SK-N-SH (cell line): ENCODE measurements around the gene DYNC2H1. TPM values are rescaled to one million over a fixed set of nuclear protein-coding genes. Genes with fewer than 3 reads are reported as not detected.

Experiments
- CTCF ChIA-PET: fragments of 300-600, 350-600 bp; formaldehyde crosslinking; extraction: SDS; loops from one replicate; lab custom pipeline; 2021; lab: Yijun Ruan, JAX
- POLR2A ChIA-PET: fragments of 350-600 bp; sonication (Branson Sonifier 250); formaldehyde crosslinking; extraction: SDS; loops from one replicate; lab custom pipeline; 2020; ENCODE audit warnings: antibody characterized with exemption, inconsistent platforms; lab: Yijun Ruan, JAX
- DNase-seq: peaks from one replicate; pipeline ENCODE4 v3.0.0; 2012
- H2AFZ ChIP-seq: fragments of 200-600 bp; sonication (generic); 2 replicates; pipeline ENCODE4 v1.8.1; 2016; ENCODE audit warnings: antibody characterized with exemption, mild to moderate bottlenecking, low read depth
- H3F3A ChIP-seq: fragments of 200-600 bp; sonication (generic); replicated peaks from 2 replicates; pipeline ENCODE3; 2016; ENCODE audit warnings: antibody characterized with exemption, mild to moderate bottlenecking; ENCODE audit not compliant: insufficient read depth
- H3K27ac ChIP-seq, 2 experiments: fragments of 200-500 bp in 1 of 2; fragments of 200-600 bp in 1 of 2; sonication (Bioruptor generic) in 1 of 2; sonication (generic), shearing (Covaris generic) in 1 of 2; 2 replicates each; pipeline versions ENCODE4 v1.5.1 to v1.6.1; 2014 to 2016; ENCODE audit warnings: low read depth in 2 of 2, inconsistent platforms in 1 of 2, low read length in 1 of 2, mild to moderate bottlenecking in 1 of 2, mixed read lengths in 1 of 2
- H3K27me3 ChIP-seq: fragments of 200-600 bp; sonication (generic), shearing (Covaris generic); 2 replicates; pipeline ENCODE4 v1.6.1; 2016; ENCODE audit warnings: mixed run types; ENCODE audit not compliant: insufficient read depth
- H3K36me3 ChIP-seq, 2 experiments: fragments of 200-500 bp in 1 of 2; fragments of 200-600 bp in 1 of 2; sonication (Bioruptor generic) in 1 of 2; sonication (generic) in 1 of 2; replicated peaks in 1 of 2; 2 replicates each; pipeline versions ENCODE3 to v1.5.1; 2014 to 2016; ENCODE audit warnings: low read length in 1 of 2, mild to moderate bottlenecking in 1 of 2; ENCODE audit not compliant: insufficient read depth in 2 of 2, control insufficient read depth in 1 of 2
- H3K4me1 ChIP-seq, 2 experiments: fragments of 200-500 bp in 1 of 2; fragments of 200-600 bp in 1 of 2; sonication (Bioruptor generic) in 1 of 2; sonication (generic), shearing (Covaris generic) in 1 of 2; 2 replicates each; pipeline versions ENCODE4 v1.5.1 to v1.6.1; 2014 to 2016; ENCODE audit warnings: low read depth in 1 of 2, low read length in 1 of 2, mixed run types in 1 of 2; ENCODE audit not compliant: insufficient read depth in 2 of 2, control insufficient read depth in 1 of 2
- H3K4me2 ChIP-seq: fragments of 200-600 bp; sonication (generic), shearing (Covaris generic); 2 replicates; pipeline ENCODE4 v1.6.1; 2017; ENCODE audit warnings: mixed run types
- H3K4me3 ChIP-seq, 2 experiments: fragments of 200-500 bp in 1 of 2; fragments of 200-600 bp in 1 of 2; sonication (Bioruptor generic) in 1 of 2; sonication (generic), shearing (Covaris generic) in 1 of 2; 2 replicates each; pipeline versions ENCODE4 v1.5.1 to v1.8.1; 2014 to 2016; ENCODE audit warnings: low read depth in 2 of 2, inconsistent platforms in 1 of 2, low read length in 1 of 2, mild to moderate bottlenecking in 1 of 2, mixed read lengths in 1 of 2, moderate library complexity in 1 of 2
- H3K79me2 ChIP-seq: fragments of 200-600 bp; sonication (generic); 2 replicates; pipeline ENCODE4 v1.8.1; 2017; ENCODE audit warnings: mild to moderate bottlenecking; ENCODE audit not compliant: insufficient read depth
- H3K9ac ChIP-seq: fragments of 200-600 bp; sonication (generic); 2 replicates; pipeline ENCODE4 v1.6.1; 2017; ENCODE audit warnings: mixed run types
- H3K9me2 ChIP-seq: fragments of 200-600 bp; sonication (generic); 2 replicates; pipeline ENCODE4 v1.6.1; 2017; ENCODE audit warnings: mixed run types
- H3K9me3 ChIP-seq: fragments of 200-600 bp; sonication (generic); 2 replicates; pipeline ENCODE4 v1.6.1; 2017; ENCODE audit warnings: mixed run types, mild to moderate bottlenecking, moderate library complexity
- H4K20me1 ChIP-seq: fragments of 200-600 bp; sonication (generic); 2 replicates; pipeline ENCODE4 v1.6.1; 2017; ENCODE audit warnings: mild to moderate bottlenecking, mixed run types; ENCODE audit not compliant: insufficient read depth
- ELF1 ChIP-seq: IDR thresholded peaks from 2 replicates; pipeline ENCODE4 v1.4.0; 2012
- EZH2phosphoT487 ChIP-seq: fragments of 200-600 bp; sonication (generic); IDR thresholded peaks from 2 replicates; pipeline ENCODE4 v1.6.1; 2017; ENCODE audit warnings: low read depth, mixed run types, mild to moderate bottlenecking, antibody characterized with exemption, moderate library complexity, borderline replicate concordance
- JUND ChIP-seq: IDR thresholded peaks from 2 replicates; pipeline ENCODE4 v1.4.0; 2012
- MXI1 ChIP-seq: IDR thresholded peaks from 2 replicates; pipeline ENCODE4 v1.6.1; 2012; ENCODE audit warnings: mild to moderate bottlenecking, low read depth, low read length, improper control_type of control experiment
- REST ChIP-seq: IDR thresholded peaks from 2 replicates; pipeline ENCODE4 v1.6.1; 2012; ENCODE audit warnings: mild to moderate bottlenecking, low read depth, low read length, moderate library complexity
- TCF12 ChIP-seq: IDR thresholded peaks from 2 replicates; pipeline ENCODE4 v1.4.0; 2012
- WGBS: methylation state at CpG from one replicate; pipeline ENCODE4 v1.1.6; 2017; ENCODE audit warnings: low lambda C conversion rate; 5-methylcytosine and 5-hydroxymethylcytosine counted together
- polyA plus RNA-seq, 3 experiments: library from polyadenylated mRNA; depleted of rRNA; stranded (reverse); fragments of >200 nt; gene quantifications; 2 replicates each; pipeline ENCODE4 v1.2.3, GENCODE V29; 2012
- TF ChIP-seq, protein P1 (sequence below): fragments of 150-350 bp; IDR thresholded peaks from 2 replicates; pipeline ENCODE4 v1.6.1; 2016; ENCODE audit warnings: mild to moderate bottlenecking, low read depth, low read length
- TF ChIP-seq, protein P2 (sequence below): IDR thresholded peaks from 2 replicates; pipeline ENCODE4 v1.4.0; 2012; ENCODE audit warnings: low read depth, borderline replicate concordance
- TF ChIP-seq, protein P3 (sequence below): IDR thresholded peaks from 2 replicates; pipeline ENCODE4 v1.4.0; 2012; ENCODE audit warnings: low read depth, borderline replicate concordance
- TF ChIP-seq, protein P4 (sequence below): IDR thresholded peaks from 2 replicates; pipeline ENCODE4 v1.4.0; 2012; ENCODE audit warnings: low read depth

Gene DYNC2H1
- polyA plus RNA-seq, 1 of the 3 experiments (the other 2 are of a cell fraction) = 15.3 TPM

DNA sequence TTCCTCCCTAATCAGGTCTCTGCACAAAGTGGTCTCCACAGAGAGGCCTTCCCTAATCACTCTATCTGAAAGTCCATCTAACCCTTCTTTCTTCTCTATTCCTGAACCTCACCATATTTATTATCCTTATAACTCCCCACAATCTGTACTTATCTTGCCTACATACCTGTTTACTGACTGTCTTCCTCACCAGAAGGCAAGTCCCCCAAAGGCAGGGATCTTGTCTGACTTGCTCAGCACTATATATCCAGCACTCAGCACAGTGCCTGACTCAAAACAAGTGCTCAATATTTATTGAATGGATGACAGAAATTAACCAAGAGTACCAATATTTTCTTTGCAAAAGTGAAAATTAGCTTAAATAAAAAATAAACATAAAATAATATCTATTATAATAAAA is 22.8 kb upstream of the DYNC2H1 start (continued):
- TF ChIP-seq REST (no peak), EZH2phosphoT487 (no peak), TCF12 (no peak)
- TF ChIP-seq, protein P1, sequence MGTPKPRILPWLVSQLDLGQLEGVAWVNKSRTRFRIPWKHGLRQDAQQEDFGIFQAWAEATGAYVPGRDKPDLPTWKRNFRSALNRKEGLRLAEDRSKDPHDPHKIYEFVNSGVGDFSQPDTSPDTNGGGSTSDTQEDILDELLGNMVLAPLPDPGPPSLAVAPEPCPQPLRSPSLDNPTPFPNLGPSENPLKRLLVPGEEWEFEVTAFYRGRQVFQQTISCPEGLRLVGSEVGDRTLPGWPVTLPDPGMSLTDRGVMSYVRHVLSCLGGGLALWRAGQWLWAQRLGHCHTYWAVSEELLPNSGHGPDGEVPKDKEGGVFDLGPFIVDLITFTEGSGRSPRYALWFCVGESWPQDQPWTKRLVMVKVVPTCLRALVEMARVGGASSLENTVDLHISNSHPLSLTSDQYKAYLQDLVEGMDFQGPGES = no peak
- TF ChIP-seq, protein P2, sequence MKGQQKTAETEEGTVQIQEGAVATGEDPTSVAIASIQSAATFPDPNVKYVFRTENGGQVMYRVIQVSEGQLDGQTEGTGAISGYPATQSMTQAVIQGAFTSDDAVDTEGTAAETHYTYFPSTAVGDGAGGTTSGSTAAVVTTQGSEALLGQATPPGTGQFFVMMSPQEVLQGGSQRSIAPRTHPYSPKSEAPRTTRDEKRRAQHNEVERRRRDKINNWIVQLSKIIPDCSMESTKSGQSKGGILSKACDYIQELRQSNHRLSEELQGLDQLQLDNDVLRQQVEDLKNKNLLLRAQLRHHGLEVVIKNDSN = no peak
- TF ChIP-seq, all 33 proteins: peak for 0

DNA sequence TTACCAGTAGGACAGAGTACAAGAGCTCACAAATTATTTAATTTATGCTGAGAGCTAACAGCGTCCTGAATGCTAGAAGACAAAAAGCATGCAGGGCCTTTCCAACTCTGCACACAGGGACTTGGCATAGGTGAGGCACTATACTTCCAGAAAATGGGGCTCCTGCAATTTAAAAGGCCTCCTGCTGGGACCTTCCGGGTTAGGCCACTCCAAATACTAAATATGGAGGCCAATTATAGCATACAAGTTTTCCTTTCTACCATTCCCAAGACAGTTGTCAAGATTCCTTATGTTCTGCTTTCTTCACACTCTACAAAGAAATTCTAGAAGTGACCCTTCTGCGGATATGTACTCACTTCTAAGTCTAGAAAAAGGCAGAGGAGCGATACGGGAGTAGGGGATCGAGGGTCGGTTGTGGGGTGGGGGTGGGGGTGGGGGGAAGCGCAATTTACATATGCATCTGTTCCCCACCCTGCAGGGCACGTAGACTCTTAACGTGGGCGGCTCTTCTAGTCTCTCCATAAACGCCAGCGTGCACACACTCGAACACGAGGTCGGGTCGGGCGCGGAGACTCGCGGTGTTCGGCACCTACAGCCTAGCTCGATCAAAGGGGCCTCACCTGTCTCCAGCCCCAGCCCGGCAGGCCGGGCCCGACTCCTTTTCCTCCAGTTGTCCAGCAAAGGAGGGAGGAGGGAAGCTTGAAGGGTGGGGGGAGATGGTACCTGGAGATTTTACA is 18.0 kb upstream of the DYNC2H1 start:
- WGBS = under 1% methylated on average over 14 of the region's 26 CpGs
- Histone ChIP-seq H3K4me1 (peaks cover 0 to 18% of the 10 kb centered on the region in 2 experiments; a peak in 3 of 4 replicates), H3K36me3 (peaks cover 22 to 26% of the 10 kb centered on the region in 2 experiments), H3F3A (peaks cover 4% of the 10 kb centered on the region), H3K9ac (peak overlapping the region; percentile 91), H3K79me2 (peaks cover 56% of the 10 kb centered on the region), H3K9me2 (no peaks in the 10 kb centered on the region), H3K4me3 (peak overlapping the region; percentile 80 to 98)
- peak; percentile 76 for TF ChIP-seq MXI1
- TF ChIP-seq, protein P3, sequence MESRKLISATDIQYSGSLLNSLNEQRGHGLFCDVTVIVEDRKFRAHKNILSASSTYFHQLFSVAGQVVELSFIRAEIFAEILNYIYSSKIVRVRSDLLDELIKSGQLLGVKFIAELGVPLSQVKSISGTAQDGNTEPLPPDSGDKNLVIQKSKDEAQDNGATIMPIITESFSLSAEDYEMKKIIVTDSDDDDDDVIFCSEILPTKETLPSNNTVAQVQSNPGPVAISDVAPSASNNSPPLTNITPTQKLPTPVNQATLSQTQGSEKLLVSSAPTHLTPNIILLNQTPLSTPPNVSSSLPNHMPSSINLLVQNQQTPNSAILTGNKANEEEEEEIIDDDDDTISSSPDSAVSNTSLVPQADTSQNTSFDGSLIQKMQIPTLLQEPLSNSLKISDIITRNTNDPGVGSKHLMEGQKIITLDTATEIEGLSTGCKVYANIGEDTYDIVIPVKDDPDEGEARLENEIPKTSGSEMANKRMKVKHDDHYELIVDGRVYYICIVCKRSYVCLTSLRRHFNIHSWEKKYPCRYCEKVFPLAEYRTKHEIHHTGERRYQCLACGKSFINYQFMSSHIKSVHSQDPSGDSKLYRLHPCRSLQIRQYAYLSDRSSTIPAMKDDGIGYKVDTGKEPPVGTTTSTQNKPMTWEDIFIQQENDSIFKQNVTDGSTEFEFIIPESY = no peak
- TF ChIP-seq ELF1 = 0 out of 2 replicates have a peak, but pooled peaks have one; percentile 16
- TF ChIP-seq, protein P4, sequence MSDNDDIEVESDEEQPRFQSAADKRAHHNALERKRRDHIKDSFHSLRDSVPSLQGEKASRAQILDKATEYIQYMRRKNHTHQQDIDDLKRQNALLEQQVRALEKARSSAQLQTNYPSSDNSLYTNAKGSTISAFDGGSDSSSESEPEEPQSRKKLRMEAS = peak; percentile 62
- no peak for TF ChIP-seq JUND
- TF ChIP-seq, all 33 proteins: peak for 3
- Histone ChIP-seq H3K27ac (peak overlapping the region; percentile 86 to 93), H3K27me3 (no peaks in the 10 kb centered on the region), H3K4me2 (peak overlapping the region; percentile 78), H3K9me3 (no peaks in the 10 kb centered on the region), H2AFZ (peak overlapping the region; percentile 87), H4K20me1 (peaks cover 21% of the 10 kb centered on the region)
- DNase-seq = peak; percentile 61
- ChIA-PET POLR2A (interaction anchor here (0.9 to 1.6 kb wide), 4 partner anchors 10 to 18 kb away, joined by 3 to 20 read pairs (median 10); partner anchors contain the start of gene DYNC2H1), CTCF (interaction anchor here (1.0 to 3.0 kb wide), 2 partner anchors 18 to 55 kb away, joined by 3 to 27 read pairs; partner anchors contain the start of gene DYNC2H1)
